HG03354 (cell line): ENCODE data around the gene TRPM2.
"Not testable (repeated sequence)": the region's sequence is repeated elsewhere in the genome, so short reads cannot be mapped to it uniquely, and the experiment has no call there.

Experiments
- ATAC-seq: cut with Tn5 transposase; IDR thresholded peaks from one replicate; pipeline ENCODE4 v1.9.1; 2021; ENCODE audit warnings: mild to moderate bottlenecking; ENCODE audit not compliant: unreplicated experiment, poor library complexity, severe bottlenecking

The TRPM2 gene

GRCh38 chr21:44471996-44472395, 118.6 kb downstream of the TRPM2 start:
- ATAC-seq: no peak

DNA sequence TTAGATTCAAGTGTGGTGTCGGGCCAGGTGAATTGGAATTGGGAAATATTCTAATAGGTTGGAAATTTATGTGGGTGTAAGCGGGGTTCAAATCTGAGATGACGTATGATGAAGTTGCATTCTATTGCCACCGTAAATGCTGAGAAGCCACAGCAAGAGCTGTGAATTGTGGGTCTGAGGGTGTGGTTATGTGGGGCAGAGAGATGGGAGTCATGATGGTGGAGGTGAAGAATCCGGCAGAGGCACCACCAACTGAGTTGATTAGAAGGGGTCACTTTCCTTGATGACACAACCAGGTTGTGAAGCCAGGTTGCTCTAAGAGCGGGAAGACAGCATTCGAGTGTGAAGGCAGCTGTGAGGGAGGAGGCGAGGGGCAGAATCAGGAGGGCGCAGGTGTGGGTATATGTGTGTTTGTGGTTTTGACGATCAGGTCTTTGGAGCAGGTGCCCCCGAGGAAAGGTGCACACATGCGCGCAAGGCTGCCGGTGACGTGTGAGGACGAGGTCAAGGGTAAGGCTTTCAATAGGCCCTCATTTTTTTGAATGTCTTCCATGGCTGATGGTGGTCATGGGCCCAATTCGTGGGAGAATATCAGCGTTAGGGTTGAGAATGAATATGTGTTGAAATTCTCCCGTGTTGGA, 120.6 kb downstream of the TRPM2 start:
- ATAC-seq: no peak

GRCh38 chr21:44475266-44475845, 121.9 kb downstream of the TRPM2 start:
- ATAC-seq: no peak

GRCh38 chr21:44477131-44477530, 123.7 kb downstream of the TRPM2 start:
- no peak for ATAC-seq

DNA sequence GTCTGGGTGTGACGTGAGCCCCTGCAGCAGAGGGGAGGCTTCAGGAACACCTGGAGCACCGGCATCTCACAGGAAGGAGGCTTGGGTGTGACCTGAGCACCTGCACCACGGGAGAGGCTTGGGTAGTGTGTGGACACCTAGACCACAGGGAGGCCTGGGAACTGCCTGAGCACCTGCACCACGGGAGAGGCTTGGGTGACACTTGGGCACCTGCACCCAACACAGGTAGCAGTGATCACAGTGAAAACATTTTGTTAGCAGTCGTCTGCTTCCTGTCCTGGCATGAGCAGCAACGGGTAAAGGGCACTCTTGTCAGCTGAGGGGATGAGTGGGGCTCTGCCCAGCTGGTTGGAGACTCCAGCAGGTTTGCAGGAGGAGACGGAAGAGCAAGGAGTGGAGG, 124.3 kb downstream of the TRPM2 start:
- no peak for ATAC-seq

DNA sequence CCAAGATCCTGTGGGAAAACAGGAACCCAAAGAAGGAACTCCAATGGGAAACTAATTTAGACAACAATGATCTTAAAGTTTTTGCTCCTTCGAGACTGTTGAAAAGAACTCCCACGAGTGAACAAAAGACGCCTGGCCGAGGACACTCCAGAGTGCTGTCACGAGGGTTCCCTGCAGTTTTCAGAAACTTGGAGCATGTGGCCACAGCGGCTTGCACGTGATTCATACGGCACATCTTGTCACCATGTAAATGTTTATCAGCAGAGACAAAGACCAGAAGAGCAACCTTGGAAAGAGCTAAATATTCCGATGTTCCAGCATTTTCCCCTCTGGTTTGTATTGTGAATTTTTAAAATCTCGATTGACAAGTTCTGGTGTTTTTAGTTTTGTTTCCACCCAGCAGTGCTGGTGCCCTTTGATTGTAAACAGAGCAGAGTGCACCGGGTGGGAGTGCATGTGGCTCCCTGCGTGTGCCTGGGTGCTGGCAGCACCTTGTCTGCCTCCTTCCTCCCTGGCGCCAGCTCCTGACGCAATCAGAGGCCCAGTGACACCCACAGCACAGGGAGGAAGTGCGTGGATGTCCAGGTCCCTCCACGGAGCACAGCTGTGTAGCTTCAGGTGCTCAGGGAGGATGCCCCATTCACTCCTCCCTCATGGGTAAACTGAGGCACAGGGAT, 124.8 kb downstream of the TRPM2 start:
- no peak for ATAC-seq

DNA sequence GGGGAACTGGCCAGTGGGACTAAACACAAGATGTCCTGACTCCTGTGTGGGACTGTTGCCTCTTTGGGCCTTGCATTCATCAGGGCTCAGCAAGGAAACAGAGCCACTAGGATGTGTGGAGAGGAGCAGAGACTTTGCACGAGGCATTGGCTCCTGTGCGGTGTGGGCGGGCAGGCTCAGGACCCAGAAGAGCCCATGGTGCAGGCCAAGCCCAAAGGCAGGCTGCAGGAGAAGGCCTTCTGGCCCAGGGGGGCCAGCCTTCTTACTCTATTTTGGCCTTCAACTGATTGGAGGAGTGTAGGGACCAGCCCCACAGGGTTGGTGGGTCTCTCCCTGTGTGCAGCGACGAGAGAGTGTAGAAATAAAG, 125.4 kb downstream of the TRPM2 start:
- no peak for ATAC-seq

DNA sequence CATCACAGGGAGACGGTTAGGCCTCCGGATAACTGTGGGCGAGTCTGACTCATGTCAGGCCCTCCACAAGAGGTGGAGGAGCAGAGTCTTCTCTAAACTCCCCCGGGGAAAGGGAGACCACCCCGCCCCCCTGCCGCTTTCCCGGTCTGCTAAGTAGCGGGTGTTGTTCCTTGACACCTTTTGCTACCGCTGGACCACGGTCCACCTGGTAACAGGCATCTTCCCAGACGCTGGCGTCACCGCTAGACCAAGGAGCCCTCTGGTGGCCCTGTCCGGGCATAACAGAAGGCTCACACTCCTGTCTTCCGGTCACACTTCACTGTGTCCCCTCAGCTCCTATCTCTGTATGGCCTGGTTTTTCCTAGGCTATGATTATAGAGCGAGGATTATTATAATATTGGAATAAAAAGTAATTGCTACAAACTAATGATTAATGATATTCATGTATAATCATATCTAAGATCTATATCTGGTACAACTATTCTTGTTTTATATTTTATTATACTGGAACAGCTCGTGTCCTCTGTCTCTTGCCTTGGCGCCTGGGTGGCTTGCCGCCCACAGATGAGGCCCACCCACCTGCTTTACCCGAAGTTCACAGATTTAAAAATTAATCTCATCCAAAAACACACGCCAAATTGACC, 126.3 kb downstream of the TRPM2 start:
- not testable (repeated sequence) for ATAC-seq

DNA sequence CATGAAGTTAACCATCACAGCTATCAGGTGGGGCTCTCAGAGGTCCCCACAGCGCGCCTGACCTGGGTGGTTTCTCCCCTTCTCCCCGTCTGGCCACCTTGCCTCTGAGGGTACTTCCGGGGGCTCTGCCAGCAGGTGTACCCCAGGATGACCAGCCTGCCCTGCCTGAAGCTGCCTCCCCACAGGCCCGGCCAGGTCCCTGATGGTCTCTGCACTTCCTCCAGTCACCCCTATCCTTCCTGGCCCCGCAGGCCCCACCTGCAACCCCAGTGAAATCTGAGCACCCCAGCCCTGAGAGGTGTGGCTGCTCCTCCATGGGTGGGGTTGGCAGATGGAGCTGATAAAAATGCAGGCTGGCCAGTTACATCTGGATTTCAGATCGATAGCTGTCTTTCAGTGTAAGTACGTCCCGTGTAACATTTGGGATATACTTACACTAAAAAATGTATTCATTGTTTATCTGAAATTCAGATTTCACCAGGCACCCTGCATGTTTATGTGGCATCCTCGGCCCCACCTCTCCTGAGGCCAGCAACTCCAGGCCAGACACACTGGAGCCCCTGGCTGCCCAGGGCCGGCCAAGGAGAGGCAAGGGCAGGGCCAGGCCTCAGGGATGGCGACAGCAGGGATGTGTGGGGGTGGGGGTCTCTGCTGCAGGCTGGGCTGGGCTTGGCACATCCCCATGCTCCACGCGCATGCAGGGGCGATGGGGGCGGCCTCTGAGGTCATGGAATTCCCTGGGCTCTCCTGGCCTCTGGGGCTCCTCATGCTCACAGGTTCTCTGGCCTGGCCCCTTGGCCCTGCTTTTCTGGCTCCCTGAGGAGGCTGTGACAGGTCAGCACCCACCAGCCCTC, 127.0 kb downstream of the TRPM2 start:
- ATAC-seq: no peak

DNA sequence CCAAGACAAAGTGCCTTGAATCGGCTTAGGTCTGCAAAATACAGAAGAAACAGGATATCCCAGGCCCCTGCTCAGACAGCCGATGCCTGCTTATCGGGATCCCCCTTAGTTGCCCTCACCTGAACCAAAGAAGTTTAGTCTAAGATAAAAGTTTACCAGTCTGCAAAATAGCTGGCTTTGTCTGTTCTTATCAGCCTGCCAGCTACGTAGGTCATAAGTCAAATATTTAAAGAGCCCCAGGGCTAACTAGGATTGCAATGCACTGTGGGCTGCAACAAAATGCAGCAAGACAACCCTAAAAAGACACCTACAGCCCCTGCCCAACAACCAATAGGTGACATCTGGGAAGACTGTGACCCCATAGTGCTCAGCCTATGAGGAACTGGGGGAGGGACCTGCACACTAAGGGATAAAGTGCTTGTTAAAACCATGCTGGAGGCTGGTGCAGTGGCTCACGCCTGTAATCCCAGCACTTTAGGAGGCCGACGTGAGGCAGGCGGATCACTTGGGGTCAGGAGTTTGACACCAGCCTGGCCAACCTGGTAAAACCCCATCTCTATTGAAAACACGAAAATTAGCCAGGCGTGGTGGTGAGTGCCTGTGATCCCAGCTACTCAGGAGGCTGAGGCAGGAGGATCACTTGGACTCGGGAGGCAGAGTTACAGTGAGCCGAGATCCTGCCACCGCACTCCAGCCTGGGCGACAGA, 129.3 kb downstream of the TRPM2 start:
- ATAC-seq: no peak

GRCh38 chr21:44483288-44484237, 130.1 kb downstream of the TRPM2 start:
- no peak for ATAC-seq

GRCh38 chr21:44484498-44485253, 131.3 kb downstream of the TRPM2 start:
- no peak for ATAC-seq

- ATAC-seq: no peak
These were observed 131.9 kb downstream of the TRPM2 start for GRCh38 chr21:44485254-44485793.

DNA sequence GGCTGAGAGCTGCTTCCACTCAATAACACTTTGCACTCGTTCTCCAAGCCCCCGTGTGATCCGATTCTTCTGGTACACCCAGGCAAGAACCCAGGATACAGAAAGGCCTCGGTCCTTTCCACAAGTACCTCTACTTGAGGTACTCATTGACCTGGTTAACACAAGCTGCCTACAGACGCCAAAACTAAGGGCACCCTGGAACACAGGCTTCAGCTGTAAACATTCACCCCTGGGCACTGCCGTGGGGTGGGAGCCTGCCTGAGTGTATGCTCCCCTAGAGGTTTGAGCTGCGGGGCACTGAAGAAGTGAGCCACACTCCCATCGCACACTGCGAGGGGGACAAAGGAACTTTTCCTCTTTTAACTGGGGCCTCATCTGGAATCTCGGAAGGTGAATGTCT, 132.4 kb downstream of the TRPM2 start:
- ATAC-seq: no peak

DNA sequence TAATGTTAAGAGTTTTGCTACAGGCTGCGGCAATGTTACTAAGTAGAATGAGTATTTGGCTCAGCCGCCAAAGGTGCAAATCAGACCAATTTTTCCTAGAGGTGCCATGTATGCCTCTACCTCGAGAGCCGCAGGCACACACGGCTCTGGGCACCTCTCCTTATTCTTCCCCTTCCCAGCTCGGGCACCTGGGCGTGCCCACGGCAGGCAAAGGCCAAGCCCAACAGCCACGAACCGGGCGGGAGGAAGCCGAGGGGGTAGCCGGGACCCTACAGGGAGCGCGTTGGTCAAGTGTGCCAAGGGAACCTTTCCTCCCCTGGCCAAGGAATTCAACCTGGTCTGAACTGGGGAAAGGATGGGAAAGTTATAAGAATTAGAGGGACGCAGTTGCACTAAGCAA, 132.9 kb downstream of the TRPM2 start:
- ATAC-seq: no peak

GRCh38 chr21:44487831-44488230, 134.4 kb downstream of the TRPM2 start:
- no peak for ATAC-seq

- ATAC-seq: no peak
These were observed 136.5 kb downstream of the TRPM2 start for GRCh38 chr21:44489962-44490361.
